Activated naive CD4-positive, alpha-beta T cell treated with anti-CD3 and anti-CD28 coated beads for 36 hours (primary cell): ENCODE data around the gene CRMP1. TPM values are rescaled to one million over a fixed set of nuclear protein-coding genes. Genes with fewer than 3 reads are reported as not detected.

Experiments used
- CTCF ChIA-PET: fragments of 350-600 bp; sonication (Branson Sonifier 250); formaldehyde crosslinking; loops from one replicate; lab custom pipeline; 2021; ENCODE audit warnings: antibody characterized with exemption; lab: Charles Lee
- DNase-seq: peaks from one replicate; pipeline ENCODE4 v3.0.0-alpha.2; 2020
- H3K27ac Mint-ChIP-seq: one replicate; pipeline ENCODE4 v1.8.0; 2021; ENCODE audit warnings: mild to moderate bottlenecking, mixed read lengths
- H3K27me3 Mint-ChIP-seq: one replicate; pipeline ENCODE4 v1.8.0; 2021; ENCODE audit warnings: low read depth, mixed read lengths
- H3K36me3 Mint-ChIP-seq: one replicate; pipeline ENCODE4 v1.8.0; 2021; ENCODE audit warnings: low read depth, mixed read lengths
- H3K4me1 Mint-ChIP-seq: one replicate; pipeline ENCODE4 v1.8.0; 2021; ENCODE audit warnings: low read depth, mixed read lengths
- H3K4me3 Mint-ChIP-seq: one replicate; pipeline ENCODE4 v1.8.0; 2021; ENCODE audit warnings: mild to moderate bottlenecking, moderate library complexity, mixed read lengths
- H3K9me3 Mint-ChIP-seq: one replicate; pipeline ENCODE4 v1.8.0; 2021; ENCODE audit warnings: mixed read lengths
- intact Hi-C: fragments of 100-400 bp; cut with micrococcal nuclease; formaldehyde crosslinking; loops from one replicate; pipeline ENCODE4 v1.15.1; 2023
- microRNA-seq: library from miRNA; unstranded; fragments of <30 nt; microRNA quantifications from one replicate; pipeline ENCODE4 v1.2.0, GENCODE V29; 2022; ENCODE audit warnings: borderline microRNAs expressed, borderline replicate concordance
- total RNA-seq, 2 experiments: library from RNA; stranded (reverse); gene quantifications; one replicate each; pipeline ENCODE4 v1.2.3, GENCODE V29; 2021

The CRMP1 gene
- total RNA-seq, 2 experiments from 2014 or later: not detected

- H3K9me3 Mint-ChIP-seq: peaks cover 19% of the 10 kb centered on the region
- H3K4me3 Mint-ChIP-seq: no peak overlapping the region
- DNase-seq: no peak
- intact Hi-C loops: no loop called here
- no peaks in the 10 kb centered on the region for H3K4me1 Mint-ChIP-seq
- H3K36me3 Mint-ChIP-seq: peaks cover 1% of the 10 kb centered on the region
- peaks cover 3% of the 10 kb centered on the region for H3K27me3 Mint-ChIP-seq
- CTCF ChIA-PET: no interaction called here
- no peak overlapping the region for H3K27ac Mint-ChIP-seq
Observed at GRCh38 chr4:5772528-5773270, 120.2 kb downstream of the CRMP1 start.

Small RNAs within 50 kb of the gene (microRNA-seq; reads per million reads assigned to microRNA genes)
- gene MIR378D1: not detected

Other genes starting within 250 kb of the CRMP1 start
- gene EVC2, start 184.5 kb downstream of the CRMP1 start, total RNA-seq: not detected
- gene EVC, start 181.9 kb downstream of the CRMP1 start, total RNA-seq: under 1 TPM in 1 of 2 experiments, not detected in 1; 0.17 TPM
- not detected for gene C4orf50, start 125.3 kb upstream of the CRMP1 start, total RNA-seq